A673 (cell line): ENCODE data around the gene HK1.

Experiments used
- EZH2 ChIP-seq: fragments of 200-600 bp; sonication (generic); IDR thresholded peaks from 2 replicates; pipeline ENCODE4 v1.6.1; 2017; ENCODE audit warnings: borderline replicate concordance, low read depth, mild to moderate bottlenecking, mixed read lengths, antibody characterized with exemption, low read length; ENCODE audit not compliant: poor library complexity, severe bottlenecking
- TF ChIP-seq, protein P1 (sequence below): fragments of 300-800, 200-600 bp; sonication (generic); conservative IDR thresholded peaks from 2 replicates; pipeline ENCODE4 v1.5.1; 2017; ENCODE audit warnings: low read depth, mild to moderate bottlenecking, antibody characterized with exemption, low read length, moderate library complexity, mixed read lengths

- no peak for TF ChIP-seq EZH2
- TF ChIP-seq, protein P1, sequence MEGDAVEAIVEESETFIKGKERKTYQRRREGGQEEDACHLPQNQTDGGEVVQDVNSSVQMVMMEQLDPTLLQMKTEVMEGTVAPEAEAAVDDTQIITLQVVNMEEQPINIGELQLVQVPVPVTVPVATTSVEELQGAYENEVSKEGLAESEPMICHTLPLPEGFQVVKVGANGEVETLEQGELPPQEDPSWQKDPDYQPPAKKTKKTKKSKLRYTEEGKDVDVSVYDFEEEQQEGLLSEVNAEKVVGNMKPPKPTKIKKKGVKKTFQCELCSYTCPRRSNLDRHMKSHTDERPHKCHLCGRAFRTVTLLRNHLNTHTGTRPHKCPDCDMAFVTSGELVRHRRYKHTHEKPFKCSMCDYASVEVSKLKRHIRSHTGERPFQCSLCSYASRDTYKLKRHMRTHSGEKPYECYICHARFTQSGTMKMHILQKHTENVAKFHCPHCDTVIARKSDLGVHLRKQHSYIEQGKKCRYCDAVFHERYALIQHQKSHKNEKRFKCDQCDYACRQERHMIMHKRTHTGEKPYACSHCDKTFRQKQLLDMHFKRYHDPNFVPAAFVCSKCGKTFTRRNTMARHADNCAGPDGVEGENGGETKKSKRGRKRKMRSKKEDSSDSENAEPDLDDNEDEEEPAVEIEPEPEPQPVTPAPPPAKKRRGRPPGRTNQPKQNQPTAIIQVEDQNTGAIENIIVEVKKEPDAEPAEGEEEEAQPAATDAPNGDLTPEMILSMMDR: no peak
Measured at GRCh38 chr10:69388488-69388887, 110.2 kb downstream of the HK1 start.
